GM12891 (cell line): ENCODE results near the gene FSTL4.

Experiments
- POLR2A ChIP-seq: IDR thresholded peaks from 2 replicates; pipeline ENCODE4 v1.6.1; 2011; ENCODE audit warnings: low read depth, low read length, control low read depth
- POLR2AphosphoS5 ChIP-seq: IDR thresholded peaks from 2 replicates; pipeline ENCODE4 v1.6.1; 2011; ENCODE audit warnings: low read depth, low read length, control low read depth
- POU2F2 ChIP-seq: IDR thresholded peaks from 2 replicates; pipeline ENCODE4 v1.6.1; 2011; ENCODE audit warnings: low read depth, mild to moderate bottlenecking, control low read depth, low read length, moderate library complexity
- SPI1 ChIP-seq: IDR thresholded peaks from 2 replicates; pipeline ENCODE4 v1.6.1; 2011; ENCODE audit warnings: low read depth, low read length, control low read depth
- TAF1 ChIP-seq: IDR thresholded peaks from 2 replicates; pipeline ENCODE4 v1.6.1; 2011; ENCODE audit warnings: low read depth, low read length, control low read depth

DNA sequence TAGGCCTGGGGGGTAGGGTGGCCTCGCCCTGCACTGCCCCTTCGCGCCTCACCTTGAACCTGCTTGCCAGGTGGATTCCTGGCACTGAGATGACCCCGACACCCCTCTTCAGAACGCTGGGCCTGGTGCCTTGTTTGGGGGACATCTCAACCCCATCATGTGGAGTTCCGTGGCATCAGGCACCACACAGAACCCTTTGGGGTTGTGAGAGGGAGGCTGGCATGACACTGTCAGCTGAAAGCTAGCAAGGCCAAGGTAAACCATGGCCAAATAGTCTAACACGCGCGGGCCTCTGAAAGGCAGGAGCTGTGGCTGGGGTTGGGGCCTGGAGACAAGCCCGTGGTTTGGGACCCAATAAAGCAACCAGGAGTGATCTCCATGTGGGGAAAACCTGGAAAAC lies 163.2 kb downstream of the FSTL4 start:
- TF ChIP-seq POLR2AphosphoS5 (no peak), SPI1 (no peak), POLR2A (no peak), TAF1 (no peak), POU2F2 (no peak)
